Endothelial cell of umbilical vein (primary cell): ENCODE results near the gene INPP4B. TPM values are rescaled to one million over a fixed set of nuclear protein-coding genes. Genes with fewer than 3 reads are reported as not detected.

Experiments used
- BruUV-seq: library from RNA; stranded (reverse); fragments of 400-500 nt; replicated peaks from 2 replicates; lab custom pipeline; 2021; lab: Mats Ljungman, UMichigan
- CTCF ChIA-PET: fragments of 300-600, 350-600 bp; sonication (Branson Sonifier 250); formaldehyde crosslinking; loops from one replicate; lab custom pipeline; 2021; ENCODE audit warnings: antibody characterized with exemption, inconsistent platforms; lab: Charles Lee
- POLR2A ChIA-PET: fragments of 300-600, 350-600 bp; sonication (Branson Sonifier 250); formaldehyde crosslinking; loops from one replicate; lab custom pipeline; 2021; ENCODE audit warnings: antibody characterized with exemption, inconsistent platforms; lab: Charles Lee
- DNase-seq: peaks from one replicate; pipeline ENCODE4 v3.0.0-alpha.2; 2011; ENCODE audit warnings: low read depth, low spot score
- FAIRE-seq: peaks from 2 replicates; lab custom pipeline; 2011; peaks lifted over from hg19 to GRCh38; lab: Jason Lieb, UNC
- H2AFZ ChIP-seq: 2 replicates; pipeline ENCODE4 v1.6.0; 2012; ENCODE audit warnings: low read depth, low read length, control low read depth, inconsistent platforms
- H3K27ac ChIP-seq: 2 replicates; pipeline ENCODE4 v1.5.1; 2011; ENCODE audit warnings: low read depth, mild to moderate bottlenecking, control low read depth, low read length, moderate library complexity; ENCODE audit not compliant: insufficient read depth
- H3K27me3 ChIP-seq, 2 experiments: 2 replicates each; pipeline versions ENCODE4 v1.6.0 to v1.6.1; 2011; ENCODE audit warnings: low read length in 2 of 2, mixed read lengths in 1 of 2; ENCODE audit not compliant: control insufficient read depth in 2 of 2, insufficient read depth in 2 of 2
- H3K36me3 ChIP-seq, 2 experiments: 2 replicates in 1 of 2; 3 replicates in 1 of 2; pipeline ENCODE4 v1.5.1; 2011; ENCODE audit warnings: low read length in 2 of 2, mild to moderate bottlenecking in 1 of 2, moderate library complexity in 1 of 2; ENCODE audit not compliant: control insufficient read depth in 2 of 2, insufficient read depth in 2 of 2; ENCODE audit errors: extremely low read depth in 1 of 2
- H3K4me1 ChIP-seq: 3 replicates; pipeline ENCODE4 v1.5.1; 2011; ENCODE audit warnings: mild to moderate bottlenecking, low read length; ENCODE audit not compliant: control insufficient read depth, insufficient read depth; ENCODE audit errors: extremely low read depth
- H3K4me2 ChIP-seq: 2 replicates; pipeline ENCODE4 v1.6.1; 2011; ENCODE audit warnings: low read length, control low read depth, mixed read lengths; ENCODE audit not compliant: insufficient read depth
- H3K4me3 ChIP-seq, 3 experiments: fragments of 200-600 bp in 1 of 3; sonication (generic), shearing (Covaris generic) in 1 of 3; replicated peaks in 1 of 3; 2 replicates each; pipeline ENCODE4 v1.5.1; 2011 to 2016; ENCODE audit warnings: control low read depth in 3 of 3, low read length in 3 of 3, mild to moderate bottlenecking in 2 of 3, inconsistent platforms in 1 of 3, low read depth in 1 of 3, moderate library complexity in 1 of 3; ENCODE audit not compliant: insufficient read depth in 1 of 3
- H3K79me2 ChIP-seq: 2 replicates; pipeline ENCODE4 v1.6.0; 2012; ENCODE audit warnings: low read length, inconsistent platforms; ENCODE audit not compliant: control insufficient read depth, insufficient read depth
- H3K9ac ChIP-seq: replicated peaks from 2 replicates; pipeline ENCODE3; 2011; ENCODE audit warnings: low read length, control low read depth; ENCODE audit not compliant: insufficient read depth; ENCODE audit errors: extremely low read depth
- H3K9me1 ChIP-seq: replicated peaks from 3 replicates; pipeline ENCODE4 v1.6.0; 2011; ENCODE audit warnings: mild to moderate bottlenecking, low read length; ENCODE audit not compliant: control insufficient read depth, insufficient read depth; ENCODE audit errors: extremely low read depth
- H3K9me3 ChIP-seq: replicated peaks from 2 replicates; pipeline ENCODE4 v1.5.1; 2012; ENCODE audit warnings: low read length, inconsistent platforms; ENCODE audit not compliant: control insufficient read depth, insufficient read depth
- H4K20me1 ChIP-seq: replicated peaks from 2 replicates; pipeline ENCODE3; 2011; ENCODE audit warnings: mild to moderate bottlenecking, low read length; ENCODE audit not compliant: control insufficient read depth, insufficient read depth; ENCODE audit errors: extremely low read depth
- CTCF ChIP-seq, 2 donors: IDR thresholded peaks; 1 replicate in 1 of 2; 2 replicates in 1 of 2; pipeline ENCODE4 v1.5.1; 2011; ENCODE audit warnings: low read length in 2 of 2, mild to moderate bottlenecking in 2 of 2, moderate library complexity in 2 of 2, control low read depth in 1 of 2, inconsistent platforms in 1 of 2, low read depth in 1 of 2; ENCODE audit not compliant: insufficient read depth in 1 of 2; ENCODE audit errors: extremely low read depth in 1 of 2
- EZH2 ChIP-seq: IDR thresholded peaks from 2 replicates; pipeline ENCODE4 v1.6.1; 2012; ENCODE audit warnings: borderline replicate concordance, low read depth, mild to moderate bottlenecking, moderate library complexity, low read length, inconsistent platforms; ENCODE audit not compliant: severe bottlenecking
- FOS ChIP-seq: IDR thresholded peaks from 2 replicates; pipeline ENCODE4 v1.6.1; 2011; ENCODE audit warnings: mild to moderate bottlenecking, low read length, moderate library complexity, borderline replicate concordance; ENCODE audit not compliant: insufficient read depth
- GATA2 ChIP-seq: IDR thresholded peaks from 2 replicates; pipeline ENCODE4 v1.7.0; 2011; ENCODE audit warnings: low read depth, mild to moderate bottlenecking, moderate library complexity, mixed read lengths, low read length; ENCODE audit not compliant: insufficient read length, insufficient read depth
- JUN ChIP-seq: IDR thresholded peaks from 2 replicates; pipeline ENCODE4 v1.6.1; 2011; ENCODE audit warnings: borderline replicate concordance, low read depth; ENCODE audit not compliant: insufficient read length, insufficient read depth
- MAX ChIP-seq: IDR thresholded peaks from 2 replicates; pipeline ENCODE4 v1.6.1; 2011; ENCODE audit not compliant: insufficient read depth, insufficient read length
- MYC ChIP-seq: IDR thresholded peaks from one replicate; pipeline ENCODE4 v1.6.1; 2011; ENCODE audit warnings: mild to moderate bottlenecking, low read depth, low read length
- POLR2A ChIP-seq: IDR thresholded peaks from 2 replicates; pipeline ENCODE4 v1.6.1; 2012; ENCODE audit warnings: low read depth, mild to moderate bottlenecking, control low read depth, low read length
- POLR2AphosphoS5 ChIP-seq: IDR thresholded peaks from 2 replicates; pipeline ENCODE4 v1.6.1; 2012; ENCODE audit warnings: low read depth, mild to moderate bottlenecking, control low read depth, low read length, moderate library complexity; ENCODE audit not compliant: insufficient read depth
- dilution Hi-C: fragments of 300-500 bp; cut with MboI; formaldehyde crosslinking; loops from one replicate; pipeline ENCODE4 v1.15.0; 2019; ENCODE audit warnings: low sequenced_read_pairs; ENCODE audit not compliant: extremely low pct_ligation_motif_present
- intact Hi-C: fragments of 100-400 bp; cut with micrococcal nuclease; formaldehyde crosslinking; loops from one replicate; pipeline ENCODE4 v1.10.0; 2022
- polyA plus RNA-seq, 4 experiments: library from polyadenylated mRNA; depleted of rRNA in 3 of 4; stranded (reverse) in 3 of 4; unstranded in 1 of 4; fragments of >200 nt; gene quantifications; 2 replicates each; pipeline versions ENCODE4 v1.2.1 to v1.2.3, GENCODE V29; 2011 to 2012; ENCODE audit warnings: missing spikeins in 1 of 4
- total RNA-seq: library from RNA; stranded (reverse); gene quantifications from 2 replicates; pipeline ENCODE4 v1.2.3, GENCODE V29; 2021

The INPP4B gene
- total and polyA plus RNA-seq, 2 donors (not counting 3 experiments of a cell fraction or from before 2014, with no cell fraction given): 0.41 to 3.1 TPM

GRCh38 chr4:142719854-142720541, 126.1 kb downstream of the INPP4B start:
- ChIA-PET CTCF (interaction anchor here (0.6 to 4.4 kb wide), 49 partner anchors 9 to 1415 kb away, joined by 3 to 91 read pairs (median 4); partner anchors contain the start of gene IL15), POLR2A (no interaction called here)
- peak; percentile 39 for DNase-seq
- H3K27me3 ChIP-seq: no peaks in the 10 kb centered on the region
- H3K4me1 ChIP-seq: no peaks in the 10 kb centered on the region
- no peak overlapping the region for H3K9ac ChIP-seq
- no peak overlapping the region for H3K27ac ChIP-seq
- FAIRE-seq: peak; percentile 69
- no peaks in the 10 kb centered on the region for H3K36me3 ChIP-seq
- H3K4me2 ChIP-seq: no peak overlapping the region
- no peak overlapping the region for H3K4me3 ChIP-seq
- TF ChIP-seq EZH2 (no peak), CTCF (IDR thresholded peaks at IDR 0.05; ENCODE audit: extremely low read depth in 1 of 2, insufficient read depth in 1 of 2, low read depth in 1 of 2, low read length in 2 of 2) (peak in 1 of 2 donors; percentile 27)
- H3K79me2 ChIP-seq: no peaks in the 10 kb centered on the region
- no peaks in the 10 kb centered on the region for H3K9me3 ChIP-seq
- dilution Hi-C loops (no loop called here), intact Hi-C loops (loop anchor here (1.0 to 10.0 kb wide), 6 partner anchors 122 to 1415 kb away; no protein-coding TSS in a partner anchor)
- H4K20me1 ChIP-seq: no peaks in the 10 kb centered on the region
- no peaks in the 10 kb centered on the region for H3K9me1 ChIP-seq
- H2AFZ ChIP-seq: no peak overlapping the region
- BruUV-seq: no TSS peak

DNA sequence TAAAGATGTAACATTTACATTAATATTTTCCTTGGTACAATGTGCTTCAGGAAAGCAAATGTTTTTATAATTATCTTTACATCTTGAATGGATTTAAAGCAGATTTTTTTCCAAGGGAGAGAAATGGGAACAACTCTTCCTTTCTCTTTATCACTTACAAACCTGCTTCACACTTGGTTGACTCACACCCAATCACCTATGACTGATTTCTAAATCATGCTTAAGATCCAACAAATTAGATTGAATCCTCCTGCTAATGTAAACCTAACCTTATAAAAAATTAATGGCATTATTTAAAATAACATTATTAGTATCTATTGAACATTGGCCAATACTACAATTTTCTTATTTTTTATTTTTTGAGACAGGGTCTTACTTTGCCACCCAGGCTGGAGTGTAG, 127.1 kb downstream of the INPP4B start:
- ChIA-PET POLR2A (no interaction called here), CTCF (interaction anchor here (1.4 to 4.4 kb wide), 4 partner anchors 15 to 1412 kb away, joined by 4 to 91 read pairs (median 14); no protein-coding TSS in a partner anchor)
- intact Hi-C loops (no loop called here), dilution Hi-C loops (no loop called here)
- FAIRE-seq (no peak), DNase-seq (no peak)
- no peaks in the 10 kb centered on the region for H3K4me1 ChIP-seq
- BruUV-seq: no TSS peak
- no peaks in the 10 kb centered on the region for H3K27me3 ChIP-seq
- H3K4me2 ChIP-seq: no peak overlapping the region
- H2AFZ ChIP-seq: no peak overlapping the region
- no peaks in the 10 kb centered on the region for H3K36me3 ChIP-seq
- TF ChIP-seq JUN (no peak), FOS (no peak), EZH2 (no peak), POLR2A (no peak), GATA2 (no peak), MYC (no peak), POLR2AphosphoS5 (no peak), MAX (no peak), CTCF (IDR thresholded peaks at IDR 0.05; ENCODE audit: extremely low read depth in 1 of 2, insufficient read depth in 1 of 2, low read depth in 1 of 2, low read length in 2 of 2) (no peak)
- no peaks in the 10 kb centered on the region for H4K20me1 ChIP-seq
- H3K9ac ChIP-seq: no peak overlapping the region
- no peaks in the 10 kb centered on the region for H3K9me1 ChIP-seq
- H3K27ac ChIP-seq: no peak overlapping the region
- no peaks in the 10 kb centered on the region for H3K79me2 ChIP-seq
- H3K4me3 ChIP-seq: no peak overlapping the region
- no peaks in the 10 kb centered on the region for H3K9me3 ChIP-seq
